Esophagus squamous epithelium (tissue), 5 donors: ENCODE measurements around the gene FLT3. TPM values are rescaled to one million over a fixed set of nuclear protein-coding genes. Genes with fewer than 3 reads are reported as not detected.
"Not testable (repeated sequence)": the region's sequence is repeated elsewhere in the genome, so short reads cannot be mapped to it uniquely, and the experiment has no call there.

Experiments
- DNase-seq: peaks from one replicate; lab custom pipeline; 2025; lab: John Stamatoyannopoulos, UW
- H3K27ac ChIP-seq, 4 donors: fragments of 200-600 bp; sonication (generic); one replicate each; pipeline ENCODE4 v1.5.1; 2016 to 2019; ENCODE audit warnings: mild to moderate bottlenecking in 1 of 4
- H3K27me3 ChIP-seq, 4 donors: fragments of 200-600 bp; sonication (generic); 1 replicate in 3 of 4; 2 replicates in 1 of 4; pipeline versions ENCODE4 v1.5.1 to v1.6.0; 2017 to 2021; ENCODE audit warnings: antibody characterized with exemption in 1 of 4
- H3K36me3 ChIP-seq, 3 donors: fragments of 200-600 bp; sonication (generic); one replicate each; pipeline ENCODE4 v1.5.1; 2016 to 2019
- H3K4me1 ChIP-seq, 3 donors: fragments of 200-600 bp; sonication (generic); one replicate each; pipeline ENCODE4 v1.5.1; 2017 to 2019
- H3K4me3 ChIP-seq, 4 donors: fragments of 200-600 bp; sonication (generic); 1 replicate in 3 of 4; 2 replicates in 1 of 4; pipeline ENCODE4 v1.5.1; 2016 to 2019; ENCODE audit warnings: mild to moderate bottlenecking in 2 of 4, moderate library complexity in 1 of 4
- H3K9me3 ChIP-seq, 3 donors: fragments of 200-600 bp; sonication (generic); one replicate each; pipeline ENCODE4 v1.5.1; 2016 to 2019
- CTCF ChIP-seq, 6 experiments: fragments of 450-650 bp in 4 of 6; fragments of 200-600 bp in 2 of 6; sonication (generic) in 2 of 6; IDR thresholded peaks; one replicate each; pipeline ENCODE4 v1.5.1; 2016 to 2019; ENCODE audit warnings: antibody characterized with exemption in 6 of 6, mild to moderate bottlenecking in 4 of 6, moderate library complexity in 4 of 6
- POLR2A ChIP-seq, 4 donors: fragments of 450-650 bp; IDR thresholded peaks; one replicate each; pipeline ENCODE4 v1.6.1; 2017; ENCODE audit warnings: antibody characterized with exemption in 4 of 4, mild to moderate bottlenecking in 4 of 4, moderate library complexity in 3 of 4
- WGBS, 2 donors: methylation state at CpG; one replicate each; pipeline ENCODE4 v1.1.5; 2018; 5-methylcytosine and 5-hydroxymethylcytosine counted together
- intact Hi-C: fragments of 100-400 bp; cut with DNase I; formaldehyde crosslinking; loops from one replicate; pipeline ENCODE4 v1.15.0; 2022
- total RNA-seq, 4 donors: library from RNA; depleted of rRNA; stranded (reverse); fragments of >200 nt; gene quantifications; one replicate each; pipeline ENCODE4 v1.1.0, GENCODE V29; 2016
- donor health status: DM: yes; HTN: yes; CAD: no.

Gene FLT3
- total RNA-seq, 4 donors from 2014 or later, result 0.09 to 1.5 (median 0.96) TPM

GRCh38 chr13:28089065-28089464 is 11.3 kb downstream of the FLT3 start:
- Histone ChIP-seq H3K27me3 (peaks cover 0 to 17% (median 0%) of the 10 kb centered on the region in 4 donors), H3K4me3 (no peak overlapping the region), H3K4me1 (no peaks in the 10 kb centered on the region), H3K36me3 (no peaks in the 10 kb centered on the region), H3K27ac (no peak overlapping the region), H3K9me3 (no peaks in the 10 kb centered on the region)
- intact Hi-C loops, result no loop called here
- TF ChIP-seq CTCF (IDR thresholded peaks at IDR 0.05) (no peak), POLR2A (IDR thresholded peaks at IDR 0.05) (no peak)
- DNase-seq, result no peak
- 15 to 22% methylated on average over 1 of the region's 1 CpG for WGBS, 2 donors

GRCh38 chr13:28077820-28078219 is 22.6 kb downstream of the FLT3 start:
- H3K4me3 ChIP-seq, H3K27ac ChIP-seq, DNase-seq, H3K36me3 ChIP-seq, H3K27me3 ChIP-seq, H3K4me1 ChIP-seq, H3K9me3 ChIP-seq, intact Hi-C loops: not testable (repeated sequence)
- 61% methylated on average over 2 of the region's 2 CpGs; no CpG with 5 or more reads in 1 of the 2 donors for WGBS, 2 donors

- Histone ChIP-seq H3K36me3 (no peaks in the 10 kb centered on the region), H3K27ac (no peak overlapping the region), H3K9me3 (no peaks in the 10 kb centered on the region), H3K27me3 (no peaks in the 10 kb centered on the region), H3K4me3 (no peak overlapping the region), H3K4me1 (no peaks in the 10 kb centered on the region)
- TF ChIP-seq POLR2A (IDR thresholded peaks at IDR 0.05) (no peak), CTCF (IDR thresholded peaks at IDR 0.05) (no peak)
- no peak for DNase-seq
- 75 to 76% methylated on average over 6 of the region's 6 CpGs for WGBS, 2 donors
- intact Hi-C loops, result no loop called here
Measured at GRCh38 chr13:28077231-28077630, 23.1 kb downstream of the FLT3 start.

- no peaks in the 10 kb centered on the region for H3K36me3 ChIP-seq
- H3K9me3 ChIP-seq, result no peaks in the 10 kb centered on the region
- no peak overlapping the region for H3K27ac ChIP-seq
- H3K27me3 ChIP-seq, result no peaks in the 10 kb centered on the region
- WGBS, 2 donors, result 76 to 81% methylated on average over 4 of the region's 4 CpGs
- no peak for DNase-seq
- no peak overlapping the region for H3K4me3 ChIP-seq
- intact Hi-C loops, result no loop called here
- H3K4me1 ChIP-seq, result no peaks in the 10 kb centered on the region
- TF ChIP-seq POLR2A (IDR thresholded peaks at IDR 0.05), result no peak
- TF ChIP-seq CTCF (IDR thresholded peaks at IDR 0.05), result no peak
Measured at GRCh38 chr13:28071424-28071823, 29.0 kb downstream of the FLT3 start.

GRCh38 chr13:28067491-28067890 is 32.9 kb downstream of the FLT3 start:
- Histone ChIP-seq H3K4me1 (no peaks in the 10 kb centered on the region), H3K27ac (no peak overlapping the region), H3K27me3 (no peaks in the 10 kb centered on the region), H3K9me3 (no peaks in the 10 kb centered on the region), H3K4me3 (no peak overlapping the region), H3K36me3 (no peaks in the 10 kb centered on the region)
- TF ChIP-seq POLR2A (IDR thresholded peaks at IDR 0.05) (no peak), CTCF (IDR thresholded peaks at IDR 0.05) (no peak)
- 71 to 75% methylated on average over 2 to 3 of the region's 3 CpGs for WGBS, 2 donors
- intact Hi-C loops, result no loop called here
- DNase-seq, result no peak
